NB4 (cell line): ENCODE measurements around the gene NLRP11.

ENCODE experiments used
- DNase-seq: peaks from one replicate; pipeline ENCODE4 v3.0.0; 2010; ENCODE audit warnings: low read depth
- H3K4me3 ChIP-seq: one replicate; pipeline ENCODE4 v1.5.1; 2011; ENCODE audit warnings: mild to moderate bottlenecking, low read depth, low read length, moderate library complexity
- MAX ChIP-seq: IDR thresholded peaks from 2 replicates; pipeline ENCODE4 v1.6.1; 2011; ENCODE audit warnings: low read depth, low read length
- MYC ChIP-seq: IDR thresholded peaks from 2 replicates; pipeline ENCODE4 v1.6.1; 2011; ENCODE audit warnings: low read depth, low read length
- POLR2A ChIP-seq: IDR thresholded peaks from 2 replicates; pipeline ENCODE4 v1.6.1; 2011; ENCODE audit warnings: mild to moderate bottlenecking; ENCODE audit not compliant: insufficient read length; ENCODE audit errors: extremely low read depth
- TF ChIP-seq, protein P1 (sequence below): IDR thresholded peaks from one replicate; pipeline ENCODE4 v1.5.1; 2012; ENCODE audit warnings: low read depth, low read length

NLRP11 gene

DNA sequence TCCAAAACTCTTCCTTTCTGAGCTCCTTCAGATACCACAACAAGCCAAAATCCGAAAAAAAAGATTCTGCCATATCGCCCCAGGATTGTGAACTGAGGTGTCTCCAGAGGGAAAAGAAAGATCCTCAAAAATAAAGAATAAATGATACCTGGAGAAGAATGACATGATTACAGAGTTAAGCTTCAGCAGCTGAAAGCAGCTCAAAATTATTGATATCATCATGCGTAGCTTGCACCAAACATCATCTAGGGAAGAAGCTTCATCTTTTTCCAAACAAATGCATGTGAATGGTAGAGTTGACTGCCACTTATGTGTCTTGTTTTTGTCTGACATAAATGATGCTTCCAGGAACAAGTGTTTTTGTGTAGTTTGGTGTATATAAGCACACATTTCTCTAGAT, 93.5 kb downstream of the NLRP11 start, which contains the start of gene NLRP9:
Gene NLRP9, minus strand, starts transcription at position 101 of the 400 bp plus-strand sequence. Its CDS starts 28 bp downstream, at position 73.
- TF ChIP-seq POLR2A (no peak), MAX (no peak), MYC (no peak)
- TF ChIP-seq, protein P1, sequence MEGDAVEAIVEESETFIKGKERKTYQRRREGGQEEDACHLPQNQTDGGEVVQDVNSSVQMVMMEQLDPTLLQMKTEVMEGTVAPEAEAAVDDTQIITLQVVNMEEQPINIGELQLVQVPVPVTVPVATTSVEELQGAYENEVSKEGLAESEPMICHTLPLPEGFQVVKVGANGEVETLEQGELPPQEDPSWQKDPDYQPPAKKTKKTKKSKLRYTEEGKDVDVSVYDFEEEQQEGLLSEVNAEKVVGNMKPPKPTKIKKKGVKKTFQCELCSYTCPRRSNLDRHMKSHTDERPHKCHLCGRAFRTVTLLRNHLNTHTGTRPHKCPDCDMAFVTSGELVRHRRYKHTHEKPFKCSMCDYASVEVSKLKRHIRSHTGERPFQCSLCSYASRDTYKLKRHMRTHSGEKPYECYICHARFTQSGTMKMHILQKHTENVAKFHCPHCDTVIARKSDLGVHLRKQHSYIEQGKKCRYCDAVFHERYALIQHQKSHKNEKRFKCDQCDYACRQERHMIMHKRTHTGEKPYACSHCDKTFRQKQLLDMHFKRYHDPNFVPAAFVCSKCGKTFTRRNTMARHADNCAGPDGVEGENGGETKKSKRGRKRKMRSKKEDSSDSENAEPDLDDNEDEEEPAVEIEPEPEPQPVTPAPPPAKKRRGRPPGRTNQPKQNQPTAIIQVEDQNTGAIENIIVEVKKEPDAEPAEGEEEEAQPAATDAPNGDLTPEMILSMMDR, result no peak
- H3K4me3 ChIP-seq, result no peak within 1 kb of the TSS
- DNase-seq, result no peak
